HepG2 (cell line): ENCODE measurements around the gene STAG3.

Source experiments
- CEBPB ChIP-seq: IDR thresholded peaks from 2 replicates; pipeline ENCODE4 v1.6.1; 2011; ENCODE audit warnings: low read depth, low read length, improper control_type of control experiment, borderline replicate concordance
- CTCF ChIP-seq: sonication (generic); formaldehyde crosslinking; IDR thresholded peaks from 2 replicates; pipeline ENCODE4 v1.5.0; 2020; ENCODE audit warnings: mild to moderate bottlenecking, missing genetic modification reagents, moderate library complexity
- FOSL1 ChIP-seq: sonication (generic); formaldehyde crosslinking; IDR thresholded peaks from 2 replicates; pipeline ENCODE4 v1.9.0; 2021; ENCODE audit warnings: missing genetic modification reagents, borderline replicate concordance
- JUN ChIP-seq: sonication (generic); formaldehyde crosslinking; IDR thresholded peaks from 2 replicates; pipeline ENCODE4 v1.4.0; 2020; ENCODE audit warnings: mild to moderate bottlenecking, missing genetic modification reagents
- JUND ChIP-seq: sonication (generic); formaldehyde crosslinking; IDR thresholded peaks from 2 replicates; pipeline ENCODE4 v1.8.0; 2022; ENCODE audit warnings: mild to moderate bottlenecking, missing genetic modification reagents
- POLR2A ChIP-seq, 2 experiments: IDR thresholded peaks; 2 replicates each; pipeline ENCODE4 v1.6.1; 2011; ENCODE audit warnings: low read depth in 2 of 2, low read length in 2 of 2, mild to moderate bottlenecking in 1 of 2, moderate library complexity in 1 of 2; ENCODE audit not compliant: insufficient read depth in 1 of 2
- POLR2AphosphoS5 ChIP-seq: IDR thresholded peaks from 2 replicates; pipeline ENCODE4 v1.6.1; 2012; ENCODE audit warnings: low read depth, low read length
- PRDM15 ChIP-seq: sonication (generic); formaldehyde crosslinking; IDR thresholded peaks from 2 replicates; pipeline ENCODE4 v1.4.0; 2020; ENCODE audit warnings: missing genetic modification reagents
- SIN3A ChIP-seq: IDR thresholded peaks from 2 replicates; pipeline ENCODE4 v1.6.1; 2011; ENCODE audit warnings: low read depth, mild to moderate bottlenecking, control low read depth, low read length, borderline replicate concordance
- ZNF143 ChIP-seq: sonication (generic); formaldehyde crosslinking; IDR thresholded peaks from 2 replicates; pipeline ENCODE4 v1.4.0; 2020; ENCODE audit warnings: missing genetic modification reagents
- ZNF597 ChIP-seq: sonication (generic); formaldehyde crosslinking; IDR thresholded peaks from 2 replicates; pipeline ENCODE4 v1.5.0; 2020; ENCODE audit warnings: missing genetic modification reagents

GRCh38 chr7:100170101-100170897 is 7.4 kb upstream of the STAG3 start:
- TF ChIP-seq PRDM15 (CRISPR knock-in tag), result no peak
- no peak for TF ChIP-seq ZNF143 (CRISPR knock-in tag)
- no peak for TF ChIP-seq FOSL1
- TF ChIP-seq CEBPB, result no peak
- TF ChIP-seq POLR2AphosphoS5, result no peak
- TF ChIP-seq SIN3A, result no peak
- no peak for TF ChIP-seq JUN (CRISPR knock-in tag)
- TF ChIP-seq CTCF (CRISPR knock-in tag), result no peak
- no peak for TF ChIP-seq ZNF597 (CRISPR knock-in tag)
- no peak for TF ChIP-seq POLR2A (IDR thresholded peaks at IDR 0.05; ENCODE audit: insufficient read depth in 1 of 2, low read depth in 2 of 2, low read length in 2 of 2)
- no peak for TF ChIP-seq JUND (CRISPR knock-in tag)
